Thyroid gland (tissue), 4 donors: ENCODE measurements around the gene TM9SF3. TPM values are rescaled to one million over a fixed set of nuclear protein-coding genes. Genes with fewer than 3 reads are reported as not detected.

Source experiments
- DNase-seq, 2 donors: peaks; one replicate each; pipeline ENCODE4 v3.0.0-alpha.2; 2019
- H3K27ac ChIP-seq, 3 donors: fragments of 200-600 bp; sonication (generic); 1 replicate in 2 of 3; 2 replicates in 1 of 3; pipeline ENCODE4 v1.5.1; 2016 to 2019; ENCODE audit warnings: mild to moderate bottlenecking in 1 of 3, moderate library complexity in 1 of 3
- H3K27me3 ChIP-seq: fragments of 200-600 bp; sonication (generic); one replicate; pipeline ENCODE4 v1.5.1; 2019
- H3K36me3 ChIP-seq, 2 donors: fragments of 200-600 bp; sonication (generic); one replicate each; pipeline ENCODE4 v1.5.1; 2016 to 2019
- H3K4me1 ChIP-seq, 2 donors: fragments of 200-600 bp; sonication (generic); one replicate each; pipeline ENCODE4 v1.5.1; 2017 to 2019
- H3K4me3 ChIP-seq, 3 donors: fragments of 200-600 bp; sonication (generic); replicated peaks in 1 of 3; 1 replicate in 2 of 3; 2 replicates in 1 of 3; pipeline ENCODE4 v1.5.1; 2016; ENCODE audit warnings: mild to moderate bottlenecking in 1 of 3
- H3K9me3 ChIP-seq: fragments of 200-600 bp; sonication (generic); one replicate; pipeline ENCODE4 v1.5.1; 2017
- CTCF ChIP-seq, 6 experiments: fragments of 200-600 bp in 3 of 6; fragments of 450-650 bp in 3 of 6; sonication (generic) in 3 of 6; IDR thresholded peaks; one replicate each; pipeline ENCODE4 v1.5.1; 2016 to 2019; ENCODE audit warnings: antibody characterized with exemption in 6 of 6, mild to moderate bottlenecking in 2 of 6, inconsistent platforms in 1 of 6, moderate library complexity in 1 of 6
- POLR2A ChIP-seq, 2 donors: fragments of 450-650 bp; IDR thresholded peaks; one replicate each; pipeline ENCODE4 v1.6.1; 2017; ENCODE audit warnings: antibody characterized with exemption in 2 of 2, mild to moderate bottlenecking in 2 of 2, moderate library complexity in 1 of 2
- WGBS, 2 donors: methylation state at CpG; one replicate each; pipeline ENCODE4 v1.1.5; 2017; 5-methylcytosine and 5-hydroxymethylcytosine counted together
- intact Hi-C: fragments of 100-400 bp; cut with DNase I; formaldehyde crosslinking; loops from one replicate; pipeline ENCODE4 v1.15.1; 2023
- total RNA-seq, 4 donors: library from RNA; depleted of rRNA; stranded (reverse); fragments of >200 nt; gene quantifications; one replicate each; pipeline ENCODE4 v1.2.3, GENCODE V29; 2016

Gene TM9SF3
- total RNA-seq, 4 donors from 2014 or later: 119 to 205 (median 151) TPM

DNA sequence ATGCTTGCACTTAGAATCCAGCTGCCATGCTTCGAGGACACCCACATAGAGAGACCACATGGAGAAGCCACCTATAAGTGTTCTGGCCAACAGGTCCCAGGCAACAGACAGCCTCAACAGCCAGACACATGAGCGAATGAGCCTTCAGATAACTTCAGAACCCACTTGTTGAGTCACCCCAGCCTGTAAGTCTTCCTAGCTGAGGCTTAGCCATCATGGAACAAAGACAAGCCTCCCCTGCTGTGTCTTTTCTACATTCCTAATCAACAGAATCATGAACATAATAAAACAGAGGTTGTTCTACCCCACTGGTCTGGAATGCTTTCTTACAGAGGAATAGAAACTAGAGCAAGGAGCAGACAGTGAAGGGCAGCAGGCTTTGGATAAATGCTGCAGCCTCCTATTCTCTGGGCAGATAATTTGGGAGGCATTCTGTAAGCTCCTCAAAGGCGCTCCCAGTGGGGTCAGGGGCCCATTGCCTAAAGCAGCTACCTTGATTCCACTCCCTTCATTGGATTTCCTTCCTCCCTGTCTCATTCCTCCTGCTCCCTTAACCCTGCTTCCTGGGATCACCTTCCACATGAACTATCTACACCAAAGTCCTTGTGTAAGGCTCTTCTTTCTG, 77.7 kb downstream of the TM9SF3 start:
- Histone ChIP-seq H3K36me3 (no peaks in the 10 kb centered on the region), H3K9me3 (no peaks in the 10 kb centered on the region), H3K27me3 (no peaks in the 10 kb centered on the region), H3K4me1 (peaks cover 12 to 16% of the 10 kb centered on the region in 2 donors), H3K27ac (no peak overlapping the region), H3K4me3 (no peak overlapping the region)
- 79 to 85% methylated on average over 2 to 3 of the region's 3 CpGs for WGBS, 2 donors
- intact Hi-C loops: no loop called here
- no peak for TF ChIP-seq POLR2A (IDR thresholded peaks at IDR 0.05)
- TF ChIP-seq CTCF (IDR thresholded peaks at IDR 0.05): no peak
- DNase-seq: no peak

- intact Hi-C loops: no loop called here
- DNase-seq: no peak
Observed at GRCh38 chr10:96507044-96507443, 79.8 kb downstream of the TM9SF3 start.

DNA sequence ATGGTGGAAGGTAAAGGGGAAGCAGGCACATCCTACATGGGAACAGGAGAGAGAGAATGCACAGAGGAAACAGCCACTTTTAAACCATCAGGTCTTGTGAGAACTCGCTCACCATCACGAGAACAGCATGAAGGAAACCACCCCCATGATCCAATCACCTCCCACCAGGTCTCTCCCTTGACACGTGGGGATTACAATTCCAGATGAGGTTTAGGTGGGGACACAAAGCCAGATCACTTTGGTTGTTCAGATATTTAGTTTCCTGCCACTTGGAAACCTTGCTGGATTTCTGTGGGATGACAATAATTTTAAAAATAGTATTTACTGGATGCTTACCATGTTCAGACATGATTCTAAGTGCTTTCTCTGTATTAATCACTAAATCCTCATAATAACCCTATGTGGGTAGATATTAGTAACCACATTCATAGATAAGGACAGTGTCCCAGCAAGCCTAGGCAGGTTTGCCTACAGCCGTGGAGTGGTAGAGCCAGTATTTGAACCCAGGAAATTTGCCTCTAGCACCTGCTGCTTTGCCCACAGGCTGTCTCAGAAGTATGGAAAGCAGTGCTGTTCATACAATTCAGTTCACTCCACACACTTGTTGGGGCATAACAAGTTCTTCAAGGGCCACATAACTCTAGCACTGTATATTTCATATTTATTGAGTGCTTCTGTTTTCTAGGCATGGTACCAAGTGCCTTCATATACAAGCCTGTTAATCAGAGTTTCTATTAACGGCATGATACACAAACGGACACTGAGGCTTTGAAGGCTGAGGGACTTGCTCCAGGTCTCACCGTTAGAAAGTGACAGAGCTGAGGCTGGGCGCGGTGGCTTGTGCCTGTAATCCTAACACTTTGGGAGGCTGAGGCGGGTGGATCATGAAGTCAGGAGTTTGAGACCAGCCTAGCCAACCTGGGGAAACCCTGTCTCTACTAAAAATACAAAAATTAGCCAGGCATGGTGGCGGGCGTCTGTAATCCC, 81.4 kb downstream of the TM9SF3 start:
- Histone ChIP-seq H3K4me3 (no peak overlapping the region), H3K27me3 (no peaks in the 10 kb centered on the region), H3K9me3 (no peaks in the 10 kb centered on the region), H3K4me1 (no peaks in the 10 kb centered on the region), H3K36me3 (no peaks in the 10 kb centered on the region), H3K27ac (no peak overlapping the region)
- DNase-seq: no peak
- TF ChIP-seq POLR2A (IDR thresholded peaks at IDR 0.05) (no peak), CTCF (IDR thresholded peaks at IDR 0.05) (no peak)
- intact Hi-C loops: no loop called here
- WGBS, 2 donors: 77 to 84% methylated on average over 12 of the region's 12 CpGs

More at GRCh38 chr10:96507044-96507443, 79.8 kb downstream of the TM9SF3 start:
- Histone ChIP-seq H3K4me3 (no peak overlapping the region), H3K27me3 (no peaks in the 10 kb centered on the region), H3K36me3 (no peaks in the 10 kb centered on the region), H3K9me3 (no peaks in the 10 kb centered on the region), H3K27ac (no peak overlapping the region), H3K4me1 (no peaks in the 10 kb centered on the region)
- TF ChIP-seq POLR2A (IDR thresholded peaks at IDR 0.05) (no peak), CTCF (IDR thresholded peaks at IDR 0.05) (no peak)
- WGBS, 2 donors: 69 to 73% methylated on average over 2 of the region's 2 CpGs

DNA sequence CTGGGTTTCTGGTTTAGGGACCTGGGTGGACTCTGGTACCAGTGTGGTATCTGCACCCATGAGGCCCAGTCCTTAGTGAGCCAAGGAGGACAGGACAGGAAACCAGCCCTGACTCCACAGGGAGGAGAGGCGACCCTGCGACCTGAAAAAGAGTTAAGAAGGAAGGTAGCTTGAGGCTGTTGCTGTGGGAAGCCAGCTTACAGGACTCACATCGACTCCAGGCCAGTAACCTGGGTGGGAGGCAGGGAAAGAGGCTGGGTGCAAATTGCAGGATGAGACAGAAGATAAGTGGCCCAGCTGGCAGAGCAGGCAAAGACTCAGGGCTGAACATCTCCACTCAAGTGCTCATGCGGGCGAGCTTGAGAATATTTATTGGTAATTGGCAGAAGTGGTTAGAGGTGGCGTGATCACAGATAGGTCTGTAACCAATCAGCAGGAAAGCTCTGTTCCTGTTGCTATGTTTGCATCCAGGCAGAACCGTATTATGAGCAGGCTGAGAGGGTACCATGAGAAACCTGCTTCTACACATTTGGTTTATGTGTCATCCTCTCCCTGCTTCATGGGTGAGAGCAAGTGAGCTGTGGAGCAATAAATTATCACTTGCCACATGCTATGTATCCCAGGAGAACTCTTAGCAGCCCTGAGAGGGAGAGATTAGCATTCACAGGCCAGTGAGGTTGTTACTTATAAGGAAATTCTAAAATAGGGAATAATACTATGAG, 84.1 kb downstream of the TM9SF3 start:
- Histone ChIP-seq H3K36me3 (no peaks in the 10 kb centered on the region), H3K4me1 (no peaks in the 10 kb centered on the region), H3K9me3 (no peaks in the 10 kb centered on the region), H3K27ac (no peak overlapping the region), H3K4me3 (no peak overlapping the region), H3K27me3 (no peaks in the 10 kb centered on the region)
- 91% methylated on average over 7 of the region's 7 CpGs for WGBS, 2 donors
- TF ChIP-seq CTCF (IDR thresholded peaks at IDR 0.05) (no peak), POLR2A (IDR thresholded peaks at IDR 0.05) (no peak)
- intact Hi-C loops: no loop called here
- no peak for DNase-seq
